Tongue (tissue), 2 donors: ENCODE results near the gene ZNF346. TPM values are rescaled to one million over a fixed set of nuclear protein-coding genes. Genes with fewer than 3 reads are reported as not detected.

Experiments used
- DNase-seq: peaks from one replicate; pipeline ENCODE4 v3.0.0-alpha.2; 2015
- total RNA-seq: library from RNA; depleted of rRNA; stranded (reverse); fragments of >200 nt; gene quantifications from one replicate; pipeline ENCODE4 v1.2.3, GENCODE V29; 2014

The ZNF346 gene
- total RNA-seq, 1 donor from 2014 or later, result 21.0 TPM

GRCh38 chr5:177117441-177118045, 95.0 kb downstream of the ZNF346 start:
- no peak for DNase-seq

DNA sequence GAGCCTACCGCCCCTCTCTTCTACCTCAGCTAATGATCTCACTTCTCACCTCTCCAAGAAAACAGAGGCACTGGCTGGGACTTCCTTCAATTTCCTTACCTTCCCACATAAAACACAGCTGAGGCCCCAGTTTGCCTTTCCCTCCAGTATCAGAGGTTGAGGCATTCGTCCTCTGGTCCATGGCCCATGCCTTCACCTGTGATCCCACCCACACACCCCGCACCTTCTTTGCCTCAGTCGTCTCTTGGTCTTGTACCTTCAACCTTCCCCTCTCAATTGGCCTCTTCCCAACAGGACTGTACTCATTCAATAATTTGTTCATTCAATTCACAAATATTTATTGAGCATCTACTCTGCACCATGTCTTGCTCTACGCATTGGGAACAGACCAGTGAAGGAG, 100.1 kb downstream of the ZNF346 start:
- no peak for DNase-seq

DNA sequence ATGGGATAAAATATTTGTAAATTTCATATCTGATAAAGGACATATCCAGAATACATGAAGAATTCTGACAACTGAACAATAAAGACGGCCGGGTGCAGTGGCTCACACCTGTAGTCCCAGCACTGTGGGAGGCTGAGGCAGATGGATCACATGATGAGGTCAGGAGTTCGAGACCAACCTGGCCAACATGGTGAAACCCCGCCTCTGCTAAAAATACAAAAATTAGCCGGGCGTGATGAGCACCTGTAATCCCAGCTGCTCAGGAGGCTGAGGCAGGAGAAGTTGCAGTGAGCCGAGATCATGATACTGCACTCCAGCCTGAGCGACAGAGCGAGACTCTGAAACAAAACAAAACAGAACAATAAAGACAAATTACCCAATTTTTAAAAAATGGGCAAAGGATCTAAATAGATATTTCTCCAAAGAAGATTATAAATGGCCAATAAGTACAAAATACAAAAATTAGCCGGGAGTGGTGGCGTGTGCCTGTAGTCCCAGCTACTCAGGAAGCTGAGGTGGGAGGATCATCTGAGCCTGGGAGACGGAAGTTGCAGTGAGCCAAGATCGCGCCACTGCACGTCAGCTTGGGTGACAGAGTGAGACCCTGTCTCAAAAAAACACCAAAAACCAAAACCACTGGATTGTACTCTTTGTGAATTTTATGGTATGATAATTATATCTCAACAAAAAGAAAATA, 101.4 kb downstream of the ZNF346 start:
- no peak for DNase-seq

DNA sequence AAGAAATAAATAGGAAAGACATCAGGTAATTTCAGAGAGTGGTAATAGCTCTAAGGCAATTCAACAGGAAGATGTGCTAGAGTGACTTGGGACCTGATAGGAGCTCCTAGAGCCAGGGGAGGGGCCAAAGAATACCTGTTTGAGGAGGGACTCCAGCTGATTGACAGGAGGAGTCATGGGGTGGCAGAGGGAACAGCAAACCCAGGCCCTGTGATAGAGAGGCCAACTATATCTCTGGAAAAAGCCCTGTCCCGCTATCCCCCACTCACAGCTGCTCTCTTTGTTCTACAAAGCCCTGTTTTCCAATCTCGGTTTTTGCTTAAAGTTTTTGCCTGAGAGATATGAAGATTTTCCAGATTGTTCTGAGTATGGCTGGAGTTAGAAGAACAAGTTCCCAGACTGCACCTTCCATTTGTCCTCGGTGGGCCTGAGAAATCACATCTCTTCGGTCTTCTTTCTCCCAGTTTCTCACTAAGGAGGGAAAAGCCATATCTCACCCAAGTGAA, 102.0 kb downstream of the ZNF346 start:
- no peak for DNase-seq

DNA sequence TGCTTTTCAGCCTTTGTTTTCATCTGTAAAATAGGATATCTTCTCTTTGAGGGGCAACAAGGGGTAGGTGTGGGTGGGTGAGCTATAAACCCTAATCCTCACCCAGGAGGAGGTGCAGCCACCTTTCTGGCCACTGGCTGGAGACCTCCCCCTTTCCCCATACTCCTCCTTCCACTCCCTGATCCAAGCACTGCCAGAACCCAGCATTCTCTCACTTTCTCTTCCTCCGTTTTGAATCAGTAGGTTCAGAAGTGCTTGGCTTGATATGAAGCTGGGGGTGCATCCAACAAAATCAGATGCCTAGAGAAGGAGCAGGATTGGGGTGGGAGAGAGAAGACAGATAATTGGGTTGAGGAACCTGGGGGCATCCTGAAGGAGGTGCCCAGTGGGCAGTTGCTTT, 104.3 kb downstream of the ZNF346 start:
- no peak for DNase-seq

DNA sequence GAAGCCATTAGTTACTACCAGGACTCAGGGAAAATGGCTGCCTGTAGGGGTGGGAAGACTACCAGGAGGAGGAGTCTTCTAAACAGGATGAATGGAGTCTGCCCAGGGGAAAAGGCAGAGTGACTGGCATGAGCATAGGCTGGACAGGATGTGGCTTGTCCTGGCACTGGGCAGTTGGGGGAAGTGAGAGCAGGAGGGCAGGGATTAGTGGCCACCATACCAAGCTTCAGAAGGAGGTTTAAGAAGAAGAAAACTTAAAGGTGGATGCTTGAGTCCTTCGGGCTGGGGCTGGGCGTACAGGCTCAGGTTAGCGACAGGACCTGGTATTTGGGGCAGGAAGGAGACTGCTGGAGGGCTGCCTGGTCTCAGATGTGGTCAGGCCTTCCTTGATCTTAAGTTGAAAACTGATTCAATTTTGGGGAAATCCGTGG, 106.1 kb downstream of the ZNF346 start:
- DNase-seq, result no peak

DNA sequence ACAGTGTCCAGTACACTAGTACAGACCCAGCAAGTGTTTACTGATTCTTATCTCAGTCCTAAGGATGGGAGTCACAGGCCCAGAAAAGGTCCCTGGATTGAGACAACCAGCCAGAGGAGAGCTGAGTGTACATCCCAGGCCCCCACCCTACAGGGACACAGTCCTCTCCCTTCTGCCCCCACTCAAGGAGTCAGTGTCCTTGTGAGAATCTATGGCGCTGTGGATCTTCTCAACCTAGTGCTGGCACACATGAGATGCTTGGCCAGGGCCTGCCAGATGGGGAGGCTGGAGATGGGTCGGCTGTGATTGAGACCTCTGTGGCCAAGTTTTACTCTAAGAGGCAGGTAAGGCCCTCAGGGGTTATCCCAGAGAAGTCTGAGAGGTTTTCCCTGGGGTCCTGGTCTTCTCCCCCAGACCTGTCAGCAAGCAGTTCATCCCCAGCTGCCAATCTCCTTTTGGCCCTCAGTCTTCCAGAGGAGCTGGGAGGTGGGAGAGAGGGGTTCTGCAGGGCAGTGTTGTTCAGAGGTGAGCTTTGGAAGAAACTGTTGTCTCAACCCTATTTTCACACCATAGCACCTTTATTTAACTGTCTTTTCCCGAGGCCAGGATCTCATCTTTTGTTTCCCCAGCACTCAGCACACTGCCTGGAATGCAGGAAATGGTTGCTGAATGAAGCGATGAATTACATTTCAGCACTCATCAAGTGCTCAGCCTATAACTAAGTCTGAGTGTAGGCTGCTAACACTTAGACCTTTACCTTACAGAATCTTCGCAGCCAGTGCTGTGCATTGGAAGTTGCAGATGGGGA, 107.9 kb downstream of the ZNF346 start:
- DNase-seq, result no peak

Other genes starting within 250 kb of the ZNF346 start
- 0.41 TPM for gene UNC5A, start 212.1 kb upstream of the ZNF346 start, total RNA-seq
- 4.1 TPM for gene HK3, start 123.3 kb upstream of the ZNF346 start, total RNA-seq
- 24.8 TPM for gene UIMC1, start 15.9 kb upstream of the ZNF346 start, total RNA-seq
- 130 TPM for gene FGFR4, start 64.2 kb downstream of the ZNF346 start, total RNA-seq
- 98.2 TPM for gene NSD1, start 111.1 kb downstream of the ZNF346 start, total RNA-seq